ENCODE results near the gene METTL25.

Gene METTL25

DNA sequence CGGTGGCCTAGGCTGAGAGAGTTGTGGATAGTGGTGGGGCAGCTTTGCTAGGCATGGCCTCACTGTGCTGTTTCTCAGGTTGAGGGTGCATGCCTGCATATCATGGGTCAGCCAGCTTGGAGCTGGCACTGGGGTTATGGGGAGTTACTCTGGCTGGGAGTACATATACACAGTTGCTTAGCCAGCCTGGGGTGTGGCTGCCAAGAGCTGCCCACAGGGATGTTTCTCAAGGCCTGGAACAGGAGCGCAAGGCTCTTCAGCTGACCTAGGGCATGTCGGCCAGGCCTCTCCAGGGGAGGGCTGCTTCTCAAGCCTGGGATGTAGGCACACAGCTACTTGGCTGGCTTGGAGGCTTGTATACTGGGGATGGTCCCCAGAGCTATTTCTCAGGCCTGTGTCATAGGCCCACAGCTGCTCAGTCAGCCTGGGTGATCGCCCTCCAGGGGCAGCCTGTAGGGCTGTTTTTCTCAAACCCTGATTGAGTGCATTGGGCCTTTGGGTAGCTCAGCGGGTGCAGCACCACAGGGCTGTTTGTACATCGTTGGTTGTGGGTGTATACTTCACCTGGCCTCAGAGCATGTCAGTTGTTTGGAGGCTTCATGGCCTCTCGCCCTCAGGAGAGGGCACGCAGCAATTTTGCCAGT is 114.9 kb downstream of the METTL25 start:
- no peak for DNase-seq

DNA sequence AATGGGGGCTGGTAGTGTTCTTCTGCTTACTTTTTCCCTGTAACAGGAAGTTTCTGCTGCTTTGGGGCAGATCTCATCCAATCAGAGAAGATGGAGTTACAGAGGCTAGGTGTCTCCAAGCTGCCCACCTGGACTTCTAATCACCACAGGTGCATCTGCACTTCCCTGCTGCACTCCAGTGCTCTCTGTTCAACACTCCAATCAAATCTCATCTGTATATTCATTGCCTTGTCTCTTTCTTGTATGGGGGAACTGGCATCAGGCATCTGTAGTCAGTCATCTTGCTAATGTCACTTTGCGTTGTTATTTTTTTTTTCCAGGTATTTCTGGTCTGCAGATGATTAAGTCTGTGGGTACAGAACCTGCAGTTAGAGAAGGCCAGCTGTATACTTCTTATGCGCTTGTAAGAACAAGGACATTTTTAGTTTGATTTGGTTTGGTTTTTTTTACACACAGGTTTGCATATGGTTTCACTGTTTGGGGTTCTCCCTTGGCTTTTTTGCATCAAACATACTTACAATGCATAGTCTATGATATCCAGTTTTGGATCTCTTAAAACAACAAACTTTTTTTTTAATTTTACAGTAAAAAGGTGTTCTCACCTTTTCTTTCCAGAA is 116.0 kb downstream of the METTL25 start:
- no peak for DNase-seq

DNA sequence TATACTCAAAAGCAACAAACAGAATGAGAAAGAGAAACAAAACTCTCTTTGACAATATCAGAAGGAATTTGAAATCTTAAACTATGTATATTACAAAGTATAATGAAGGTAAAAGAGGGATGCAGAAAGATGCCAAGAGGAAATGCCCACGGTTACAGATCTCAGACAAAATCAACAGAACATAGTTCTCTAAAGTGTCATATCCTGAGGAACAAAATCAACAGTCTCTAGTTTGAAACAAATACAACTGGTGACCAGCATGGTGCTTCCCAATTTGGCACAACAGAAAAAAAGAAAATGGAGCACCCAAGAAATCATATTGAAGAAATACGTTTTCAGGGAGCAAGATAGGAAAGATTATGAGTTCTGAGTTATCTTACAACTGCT is 116.5 kb downstream of the METTL25 start:
- DNase-seq: no peak

DNA sequence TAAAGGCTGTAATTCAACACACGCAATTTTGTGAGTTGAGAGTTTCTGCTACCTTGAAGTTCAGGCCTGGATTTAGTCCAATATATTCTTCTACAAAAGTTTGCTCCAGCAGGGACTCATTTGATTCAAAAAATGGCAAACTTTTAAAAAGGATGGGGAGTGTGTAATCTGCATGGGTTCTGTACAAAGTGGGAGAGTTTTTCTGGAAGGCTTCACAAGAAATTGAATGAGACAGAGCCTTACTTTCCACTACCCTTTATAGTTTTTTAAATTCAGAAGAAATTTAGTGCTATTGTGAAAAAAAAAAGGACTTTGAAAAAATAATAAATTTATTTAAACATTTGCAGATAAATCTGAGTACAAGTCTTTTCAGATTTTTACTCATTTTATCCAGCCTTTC is 116.9 kb downstream of the METTL25 start:
- no peak for DNase-seq

DNA sequence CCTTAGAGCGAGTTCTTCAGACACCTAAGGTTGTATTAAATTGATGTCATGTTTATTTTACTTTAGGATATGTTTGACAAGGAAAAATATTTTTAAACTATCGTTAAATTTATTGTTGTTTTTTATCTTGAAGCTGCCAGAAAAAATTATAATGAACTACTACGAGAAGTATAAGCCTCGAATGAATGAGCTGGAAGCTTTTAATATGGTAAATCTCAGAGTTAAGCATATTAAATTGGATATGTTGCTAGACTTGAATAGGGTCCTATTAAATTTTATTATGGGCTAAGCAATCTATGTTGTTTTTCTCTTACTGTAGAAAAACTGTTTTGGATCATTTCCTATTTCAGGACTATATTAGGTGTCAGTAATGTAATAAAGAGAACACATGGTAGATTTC is 118.2 kb downstream of the METTL25 start:
- no peak for DNase-seq

DNA sequence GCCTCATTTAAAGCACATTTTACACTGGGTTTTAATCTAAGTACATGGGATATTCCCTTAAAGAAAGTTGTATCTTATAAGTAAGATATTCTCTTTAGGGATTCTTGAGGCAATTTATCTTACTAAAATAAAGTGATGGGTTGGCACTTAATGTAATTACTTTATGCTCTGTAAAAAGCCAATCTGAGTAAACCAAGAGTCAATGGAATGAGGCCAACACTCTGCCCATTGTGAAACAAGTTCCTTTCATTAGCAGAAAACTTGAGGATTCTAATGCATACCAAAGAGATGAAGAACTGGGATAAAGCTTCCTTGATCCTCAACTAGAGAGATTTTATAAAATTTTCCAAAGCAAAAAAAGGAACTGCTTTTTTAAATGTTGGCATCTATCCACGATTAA is 121.2 kb downstream of the METTL25 start:
- DNase-seq: no peak

DNA sequence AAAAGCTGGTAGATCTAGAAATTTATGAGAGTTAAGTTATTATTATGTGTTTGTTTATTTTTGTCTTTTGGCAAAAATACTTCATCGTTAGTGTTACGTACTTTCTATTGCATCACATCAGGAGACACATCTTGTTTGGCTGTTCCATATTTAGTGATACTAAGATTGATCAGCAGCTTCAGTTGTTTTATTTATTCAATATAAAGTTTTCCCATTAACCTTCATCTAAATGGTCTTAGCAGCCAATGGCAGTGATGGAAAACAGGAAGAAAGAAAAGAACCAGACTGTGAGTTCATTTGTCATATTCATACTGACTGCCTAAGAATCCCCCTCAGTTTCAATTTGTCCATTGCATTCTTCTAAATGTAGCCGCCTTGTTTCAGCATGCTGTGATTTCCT is 122.3 kb downstream of the METTL25 start:
- DNase-seq: no peak

DNA sequence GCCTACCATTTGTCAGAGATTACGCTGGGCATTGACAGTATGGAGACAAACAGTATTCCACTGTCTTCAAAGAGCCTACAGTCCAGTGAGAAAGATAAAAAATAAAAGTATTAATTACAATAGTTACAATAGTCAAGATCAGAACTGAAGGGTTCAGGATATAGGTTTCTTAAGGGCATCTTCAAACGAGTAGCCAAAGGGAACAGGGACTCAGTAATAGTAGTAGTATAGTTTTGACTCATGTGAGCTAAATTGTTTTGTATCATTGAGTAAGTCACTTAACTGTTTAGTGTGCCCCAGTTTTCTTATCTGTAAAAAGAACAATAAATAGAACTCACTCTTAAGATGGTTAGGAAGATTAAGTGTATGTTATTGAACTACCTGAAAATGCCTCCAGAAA is 123.6 kb downstream of the METTL25 start:
- DNase-seq: no peak

DNA sequence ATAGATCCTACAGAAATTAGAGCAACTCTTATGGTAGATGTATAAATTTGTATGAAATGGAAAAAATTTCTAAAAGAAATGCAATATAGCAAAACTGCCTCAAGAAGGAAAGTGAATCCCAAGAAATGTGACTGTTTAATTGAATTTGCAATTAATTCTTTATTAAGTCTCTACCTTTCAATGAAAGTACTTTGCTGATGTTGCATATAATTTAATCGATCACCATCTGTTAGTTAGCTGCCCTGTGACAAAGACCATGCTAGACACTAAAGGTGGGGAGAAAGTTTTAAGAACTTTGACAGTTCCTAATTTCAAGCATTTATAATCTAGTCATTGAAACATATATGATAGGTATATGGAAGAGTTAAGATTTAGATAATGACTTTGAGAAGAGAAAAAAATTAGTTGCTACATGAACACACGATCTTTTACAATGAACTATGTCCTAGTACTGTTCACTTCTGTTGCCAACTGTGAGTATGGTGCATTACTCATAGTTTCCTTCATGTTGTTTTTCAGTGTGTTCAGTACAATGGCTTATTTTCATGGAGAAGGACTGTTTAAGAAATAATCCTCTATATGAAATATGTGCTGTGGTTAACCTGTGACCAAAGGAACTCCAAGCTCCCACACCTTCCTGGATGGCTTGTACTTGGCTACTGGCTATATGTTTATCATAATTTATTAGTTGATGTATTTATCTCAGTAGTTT is 128.4 kb downstream of the METTL25 start:
- DNase-seq: no peak

DNA sequence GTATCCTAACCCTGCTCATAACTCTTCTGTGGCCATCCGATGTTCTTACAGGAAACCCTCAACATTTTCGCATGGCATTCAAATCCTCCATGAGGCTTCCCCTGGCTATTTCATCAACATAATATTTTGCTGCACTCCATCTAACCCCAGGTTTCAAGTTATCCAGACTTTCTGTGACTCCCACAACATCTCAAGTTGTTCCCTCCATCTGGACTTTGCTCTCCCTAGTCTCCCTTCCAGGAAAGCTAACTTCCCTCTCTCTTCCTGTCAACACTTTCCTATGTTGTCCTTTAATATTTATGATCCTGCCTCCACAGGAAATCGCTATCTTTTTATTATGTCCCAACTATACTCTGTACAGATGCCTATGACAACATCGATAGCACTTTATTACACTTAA is 146.1 kb downstream of the METTL25 start:
- no peak for DNase-seq

DNA sequence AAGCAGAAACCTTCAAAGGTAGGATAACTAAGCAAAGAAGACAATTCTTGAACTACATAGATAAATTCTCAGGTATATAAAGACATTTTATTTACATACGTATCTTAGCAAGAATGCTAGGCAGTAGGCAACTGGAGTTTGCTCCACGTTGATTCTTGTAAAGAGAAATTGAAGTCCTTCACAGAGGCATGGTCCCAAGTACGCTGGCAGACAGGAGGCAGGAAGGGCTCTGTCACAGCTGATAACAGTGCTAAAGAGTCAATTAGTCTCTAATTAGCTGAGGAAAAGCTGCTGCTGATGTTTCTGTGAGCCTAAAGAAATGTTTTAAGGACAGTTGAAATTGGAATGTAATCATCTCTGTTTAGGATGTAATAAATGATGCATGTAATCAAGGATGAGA is 146.8 kb downstream of the METTL25 start:
- DNase-seq: no peak

DNA sequence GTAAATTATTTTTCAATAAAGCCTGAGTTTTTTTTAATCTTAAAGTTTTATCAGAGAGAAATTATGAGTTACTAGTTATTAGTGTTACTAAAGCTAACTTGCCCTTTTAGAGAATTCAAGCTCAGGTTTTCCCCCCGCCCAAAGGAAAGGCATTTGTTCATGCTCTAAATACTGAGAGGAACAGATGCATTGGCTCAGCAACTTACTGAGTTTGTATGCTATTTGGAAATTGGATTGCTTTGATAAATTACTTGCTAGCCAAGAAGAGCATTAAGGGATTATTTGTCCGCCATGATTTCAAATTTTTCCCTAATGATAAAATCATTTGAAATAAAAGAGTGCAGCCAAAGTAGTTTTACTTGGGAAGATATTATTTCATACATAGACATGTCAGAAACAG is 149.4 kb downstream of the METTL25 start:
- DNase-seq: no peak

DNA sequence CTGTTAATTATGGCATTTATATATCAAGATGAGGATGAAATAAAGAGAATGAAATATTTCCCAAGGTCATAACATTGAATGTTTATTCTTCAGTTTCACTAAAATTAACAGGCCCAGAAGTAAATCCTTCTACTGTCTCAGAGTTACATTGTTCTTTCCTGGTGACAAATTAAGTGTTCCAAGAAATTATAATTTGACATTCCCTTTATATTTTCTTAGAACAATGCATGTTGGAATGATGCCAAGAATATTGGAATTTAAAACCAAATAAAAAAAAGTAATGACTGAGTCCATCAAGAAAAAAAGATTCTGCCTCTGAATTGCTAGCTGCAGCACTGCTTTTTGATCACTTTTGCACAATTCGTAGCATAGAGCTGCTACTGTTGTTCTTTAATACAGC is 152.1 kb downstream of the METTL25 start:
- no peak for DNase-seq

DNA sequence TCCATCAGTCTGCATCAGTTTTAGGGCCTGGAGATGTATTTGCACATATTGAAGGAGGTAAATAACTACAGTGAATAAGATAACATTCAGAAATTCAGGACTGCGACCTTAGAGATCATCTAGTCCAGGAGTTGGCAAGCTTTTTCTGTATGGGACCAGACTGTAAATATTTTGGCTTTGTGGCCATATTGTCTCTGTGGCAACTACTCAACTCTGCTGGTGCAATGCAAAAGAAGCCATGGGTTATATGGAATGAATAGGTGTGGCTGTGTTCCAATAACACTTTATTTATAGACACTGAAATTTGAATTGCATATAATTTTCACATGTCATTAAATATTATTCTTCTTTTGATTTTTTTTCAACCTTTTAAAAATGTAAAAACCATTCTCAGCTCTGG is 156.6 kb downstream of the METTL25 start:
- no peak for DNase-seq

DNA sequence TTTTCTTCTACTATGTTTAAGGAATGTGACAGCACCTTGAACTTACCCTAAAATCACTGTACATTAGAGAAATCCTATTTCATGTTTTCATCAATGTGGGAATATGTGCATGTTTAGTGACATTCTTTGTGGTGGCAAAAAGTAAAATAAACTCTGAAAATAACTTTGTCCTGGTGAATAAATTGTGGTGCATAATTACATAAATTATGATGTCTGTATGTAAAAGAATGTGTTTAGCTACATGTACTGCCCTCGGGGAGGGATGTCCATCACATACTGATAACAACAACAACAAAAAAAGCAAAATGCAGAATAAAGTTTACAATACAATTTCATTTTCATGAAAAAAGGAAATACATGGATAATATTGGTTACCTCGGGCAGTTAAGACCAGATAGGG is 157.3 kb downstream of the METTL25 start:
- no peak for DNase-seq

DNA sequence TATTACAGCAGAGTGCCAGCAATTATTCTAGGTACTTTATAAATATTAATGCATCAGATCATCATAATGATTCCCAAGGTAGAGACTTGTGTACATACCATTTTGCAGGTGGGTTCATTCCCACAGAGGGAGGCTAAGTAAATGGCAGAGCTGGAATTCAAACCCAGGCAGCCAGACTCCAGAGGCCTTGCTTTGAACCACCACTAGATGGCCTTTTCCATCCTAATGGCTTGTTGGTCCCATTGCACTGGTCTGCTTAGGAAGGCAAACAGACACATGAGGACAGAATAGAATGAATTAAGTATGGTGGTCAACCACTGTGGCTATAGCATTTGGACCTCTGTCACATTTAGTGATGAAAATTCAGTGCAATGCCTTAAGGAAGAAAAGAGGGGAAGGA is 158.7 kb downstream of the METTL25 start:
- no peak for DNase-seq

DNA sequence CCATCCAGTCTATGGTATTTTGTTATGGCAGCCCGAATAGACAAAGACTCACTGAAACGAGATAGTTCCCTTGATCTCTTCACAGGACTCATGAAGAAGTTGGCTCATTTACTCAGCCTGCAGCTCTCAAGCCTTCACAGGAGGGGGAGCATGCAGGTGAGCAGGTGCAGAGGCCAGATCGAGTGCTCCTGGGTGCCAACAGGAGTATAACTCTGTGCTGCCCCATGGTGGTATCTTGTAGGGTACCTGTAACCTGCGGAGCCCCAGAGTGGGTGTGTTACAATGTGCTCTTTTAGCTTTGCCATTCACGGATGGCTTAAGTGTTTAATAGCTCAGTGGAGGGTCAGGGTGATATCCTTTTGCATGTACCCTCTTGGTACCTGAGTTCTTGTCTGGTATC is 159.5 kb downstream of the METTL25 start:
- DNase-seq: no peak

DNA sequence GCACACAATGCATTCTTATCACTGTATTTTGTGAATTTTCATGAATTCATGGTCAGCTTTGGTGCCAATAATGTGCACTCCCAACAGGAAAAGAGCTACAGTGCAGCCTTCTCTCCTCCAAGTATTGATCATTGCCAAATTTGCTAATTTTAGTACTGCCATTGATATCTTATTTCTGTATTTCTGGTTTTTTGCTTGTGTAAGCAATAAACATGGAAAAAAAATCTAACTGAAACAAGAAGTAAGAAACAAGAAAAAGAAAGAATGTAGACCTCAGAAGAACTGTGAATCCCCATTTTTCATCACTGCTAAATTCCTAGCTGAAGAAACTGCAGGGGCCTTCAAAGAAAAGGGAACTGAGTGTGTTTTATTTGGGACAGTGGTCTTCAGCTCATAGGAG is 161.2 kb downstream of the METTL25 start:
- DNase-seq: no peak

DNA sequence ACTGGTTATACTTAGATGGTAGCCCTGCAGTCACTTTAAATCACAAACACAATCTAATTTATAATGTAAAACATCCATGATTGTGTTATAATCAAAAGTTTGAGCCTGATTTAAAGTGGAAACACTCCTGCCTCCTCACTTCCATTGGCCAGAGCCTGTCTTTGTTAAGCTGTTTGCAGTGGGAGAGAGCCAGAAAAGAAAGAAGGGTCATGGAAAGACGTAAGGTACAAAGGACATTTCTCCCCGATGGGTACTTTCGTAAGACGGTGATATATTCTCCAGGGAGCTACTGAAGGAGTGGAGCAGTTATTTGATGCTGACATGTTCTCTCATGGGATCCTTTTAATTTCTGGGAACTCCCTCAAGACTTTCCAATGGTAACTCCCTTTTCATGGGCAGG is 164.0 kb downstream of the METTL25 start:
- no peak for DNase-seq

DNA sequence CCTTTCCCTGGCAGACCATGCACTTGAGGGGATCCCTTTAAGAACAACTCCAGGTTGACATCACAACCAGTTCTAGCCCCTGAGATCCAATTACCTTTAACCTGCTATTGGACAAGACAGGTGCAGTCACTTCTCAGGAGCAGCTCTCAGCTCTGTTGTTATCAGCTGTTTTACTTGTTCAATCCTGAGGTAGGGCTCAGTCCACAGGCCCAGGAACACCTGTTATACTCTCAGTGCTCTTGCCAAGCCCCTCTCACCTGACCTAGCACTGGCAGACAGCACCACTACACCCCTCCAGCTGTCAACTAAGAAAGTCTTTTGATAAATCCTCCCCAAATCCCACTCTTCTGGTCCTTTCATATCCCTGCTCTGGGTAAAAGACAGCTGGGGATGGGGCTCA is 164.4 kb downstream of the METTL25 start:
- no peak for DNase-seq

DNA sequence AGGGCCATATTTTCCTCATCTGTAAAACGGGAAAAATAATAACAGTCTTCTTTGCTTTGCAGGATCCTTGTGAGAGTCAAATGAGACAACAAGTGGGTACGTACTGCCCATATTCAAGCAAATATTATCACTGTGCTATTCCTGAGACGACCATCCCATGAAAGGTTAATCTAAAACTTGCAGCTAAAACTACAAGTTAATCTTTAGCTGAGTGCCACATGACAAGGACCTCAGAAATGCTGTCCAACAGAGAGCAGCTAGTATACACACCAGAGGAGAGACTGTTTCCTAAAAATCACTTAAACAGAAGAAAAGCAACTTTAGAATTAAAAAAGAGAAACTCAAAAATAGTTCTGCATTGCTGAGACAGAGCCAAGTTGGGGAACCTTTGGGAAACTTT is 165.7 kb downstream of the METTL25 start:
- DNase-seq: no peak

DNA sequence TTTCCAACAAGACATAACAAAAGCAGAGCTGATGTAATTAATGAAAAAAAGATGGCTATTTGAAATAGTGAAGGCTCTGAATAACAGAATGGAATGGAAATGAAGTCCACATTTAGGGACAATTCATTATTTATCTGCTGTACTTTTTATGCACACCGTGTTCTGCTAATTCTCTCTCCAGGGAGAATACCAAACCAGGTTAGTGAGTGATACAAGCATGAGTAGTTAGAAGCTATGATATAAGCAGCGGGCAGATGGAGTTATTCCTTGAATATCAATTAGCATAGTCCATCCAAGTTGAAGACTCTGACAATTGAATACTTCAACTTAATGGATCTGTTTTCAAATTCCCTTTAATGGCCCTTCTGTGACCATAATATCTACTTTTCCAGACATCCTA is 166.3 kb downstream of the METTL25 start:
- DNase-seq: no peak

DNA sequence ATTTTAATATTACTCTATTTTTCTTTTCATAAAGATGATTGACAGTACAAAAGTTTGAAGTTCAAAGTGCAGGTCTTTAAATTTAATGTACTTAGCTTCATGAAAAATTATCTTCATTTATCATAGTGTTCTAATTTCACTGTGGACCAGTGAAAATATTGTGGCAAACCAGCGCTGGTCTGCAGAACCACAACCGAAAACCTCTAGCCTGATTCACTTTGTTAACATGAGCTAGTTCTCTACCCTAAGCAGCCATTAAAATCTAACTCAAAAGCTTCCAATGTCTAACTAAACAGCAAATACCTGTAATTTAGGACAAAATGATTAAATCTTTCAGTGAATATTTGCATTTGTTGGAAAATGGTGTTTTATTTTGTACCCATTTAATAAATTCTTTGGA is 167.3 kb downstream of the METTL25 start:
- DNase-seq: no peak

DNA sequence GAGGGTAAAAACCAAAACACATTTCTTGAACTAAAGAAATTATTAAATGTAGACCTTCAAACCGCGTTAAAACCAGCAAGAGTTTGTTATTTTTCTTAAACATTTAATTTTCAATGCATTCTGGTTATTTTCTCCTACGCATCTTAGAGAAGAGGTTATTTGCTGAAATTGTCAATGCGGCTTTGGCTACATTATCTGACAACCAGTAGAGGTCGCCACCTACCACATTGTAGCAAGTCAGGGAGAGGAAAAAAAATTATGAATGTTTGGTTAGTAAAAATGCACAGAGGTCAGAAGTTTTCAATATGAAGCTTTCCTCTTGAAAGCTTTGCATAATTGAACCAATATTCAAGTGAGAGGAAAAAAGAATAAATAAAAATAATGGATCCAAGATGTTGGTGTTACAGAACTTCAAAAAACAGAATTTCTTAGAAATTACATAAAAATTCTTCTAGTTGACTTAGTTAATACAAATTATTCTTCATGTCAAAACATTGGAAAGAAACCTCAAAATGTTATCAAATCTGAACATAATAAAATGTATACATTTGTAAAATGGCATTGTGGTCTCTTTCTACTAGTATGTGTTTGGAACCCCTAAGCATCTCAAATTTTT is 168.9 kb downstream of the METTL25 start:
- DNase-seq: no peak
